OCI-M2 (cell line): ENCODE measurements around the gene MPZL2.

Experiments
- DNase-seq: peaks from one replicate; lab custom pipeline; 2025; ENCODE audit not compliant: unreplicated experiment; lab: John Stamatoyannopoulos, UW

Gene MPZL2

DNA sequence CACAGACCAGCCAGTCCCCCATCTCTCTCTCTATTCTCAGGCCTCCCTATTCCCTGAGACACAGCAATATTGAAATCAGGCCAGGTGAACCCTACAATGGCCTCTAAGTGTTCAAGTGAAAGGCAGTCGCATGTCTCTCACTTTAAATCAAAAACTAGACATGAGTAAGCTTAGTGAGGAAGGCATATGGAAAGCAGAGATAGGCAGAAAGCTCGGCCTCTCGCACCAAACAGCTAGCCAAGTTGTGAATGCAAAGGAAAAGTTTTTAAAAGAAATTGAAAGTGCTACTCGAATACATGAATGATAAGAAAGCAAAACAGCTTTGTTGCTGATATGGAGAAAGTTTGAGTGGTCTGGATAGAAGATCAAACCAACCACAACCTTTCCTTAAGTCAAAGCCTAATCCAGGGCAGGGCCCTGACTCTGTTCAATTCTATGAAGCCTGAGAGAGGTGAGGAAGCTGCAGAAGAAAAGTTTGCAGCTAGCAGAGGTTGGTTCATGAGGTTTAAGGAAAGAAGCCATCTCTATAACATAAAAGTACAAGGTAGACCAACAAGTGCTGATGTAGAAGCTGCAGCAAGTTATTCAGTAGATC lies 19.8 kb upstream of the MPZL2 start:
- no peak for DNase-seq

DNA sequence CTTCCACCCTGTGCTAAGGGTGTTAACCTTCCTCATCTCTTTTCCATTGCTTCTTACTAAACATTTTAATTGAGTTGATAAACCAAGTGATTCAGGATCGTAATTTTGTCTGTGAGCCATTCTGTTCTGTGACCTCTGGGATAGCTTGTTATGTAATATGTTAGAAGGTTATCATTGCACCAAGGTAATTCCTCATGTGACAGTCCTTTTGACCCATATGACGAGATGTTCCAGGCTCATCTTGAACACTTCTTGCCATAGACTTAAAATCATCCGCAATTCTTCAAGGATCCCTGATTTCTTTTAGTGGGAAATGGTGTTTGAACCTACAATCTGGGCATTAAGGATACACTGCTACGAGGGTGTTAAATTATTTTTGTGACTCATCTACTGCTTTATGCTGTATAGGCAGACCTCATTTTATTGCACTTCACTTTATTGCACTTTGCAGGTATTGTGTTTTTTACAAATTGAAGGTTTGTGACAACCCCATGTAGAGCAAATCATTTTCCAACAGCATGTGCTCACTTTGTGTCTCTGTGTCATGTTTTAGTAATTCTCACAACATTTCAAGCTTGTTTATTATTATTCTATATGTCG lies 19.0 kb upstream of the MPZL2 start:
- DNase-seq, result no peak

DNA sequence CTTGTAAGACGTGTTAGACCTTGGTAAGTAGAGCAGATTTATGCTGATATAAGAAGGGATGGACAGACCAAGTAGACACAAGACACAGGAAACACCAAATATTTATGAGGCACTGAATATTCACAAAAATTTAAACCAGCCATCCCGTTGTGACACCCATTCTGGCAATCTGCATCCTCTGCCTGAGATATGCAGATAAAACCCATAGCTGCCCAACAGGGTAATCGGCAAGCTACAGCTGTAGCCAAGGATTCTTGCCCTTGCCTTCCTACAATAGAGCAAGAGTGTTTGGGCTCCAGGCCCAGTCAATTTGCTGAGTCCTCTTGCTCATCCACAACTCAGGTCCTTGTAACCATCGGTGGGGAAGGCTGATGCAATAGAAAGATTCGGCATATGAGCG lies 18.5 kb upstream of the MPZL2 start:
- DNase-seq, result no peak

DNA sequence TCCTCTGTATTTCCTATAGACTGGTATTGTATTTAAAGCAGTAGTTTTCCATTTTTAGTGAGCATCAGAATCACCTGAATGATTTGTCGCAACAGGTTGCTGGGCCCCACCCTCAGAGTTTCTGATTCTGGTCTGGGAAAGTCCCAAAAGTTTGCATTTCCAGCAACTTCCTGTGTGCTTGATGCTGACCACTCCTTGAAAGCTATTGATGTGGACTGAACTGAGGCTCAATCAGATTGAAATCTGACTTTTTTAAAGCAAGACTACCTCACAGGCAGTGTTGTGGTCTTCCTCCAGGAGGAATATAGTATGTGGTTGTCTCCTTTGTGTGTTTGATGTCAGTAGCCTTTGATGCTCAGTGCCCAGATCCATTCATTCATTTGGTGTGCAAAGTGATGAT lies 17.2 kb upstream of the MPZL2 start:
- DNase-seq, result no peak

DNA sequence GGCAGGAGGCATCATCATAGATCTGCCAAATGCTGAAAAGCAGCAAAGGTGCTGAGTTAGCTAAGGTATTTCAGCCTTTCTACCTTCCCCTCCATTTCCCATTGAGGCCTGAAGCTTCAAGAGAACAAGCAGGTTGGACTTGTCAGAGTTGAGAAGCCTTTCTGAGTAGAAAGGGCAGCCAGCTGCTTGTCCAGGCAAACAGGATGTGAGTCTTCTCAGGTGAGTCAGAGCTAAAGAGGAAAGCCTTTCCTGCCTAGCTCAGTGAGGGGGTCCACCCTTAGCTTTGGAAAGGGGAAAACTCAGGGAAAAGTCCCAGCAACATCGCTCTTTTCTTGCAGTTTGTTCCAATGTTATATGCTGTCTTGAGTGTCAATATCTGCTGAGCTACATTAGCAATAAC lies 13.2 kb upstream of the MPZL2 start:
- DNase-seq, result no peak

DNA sequence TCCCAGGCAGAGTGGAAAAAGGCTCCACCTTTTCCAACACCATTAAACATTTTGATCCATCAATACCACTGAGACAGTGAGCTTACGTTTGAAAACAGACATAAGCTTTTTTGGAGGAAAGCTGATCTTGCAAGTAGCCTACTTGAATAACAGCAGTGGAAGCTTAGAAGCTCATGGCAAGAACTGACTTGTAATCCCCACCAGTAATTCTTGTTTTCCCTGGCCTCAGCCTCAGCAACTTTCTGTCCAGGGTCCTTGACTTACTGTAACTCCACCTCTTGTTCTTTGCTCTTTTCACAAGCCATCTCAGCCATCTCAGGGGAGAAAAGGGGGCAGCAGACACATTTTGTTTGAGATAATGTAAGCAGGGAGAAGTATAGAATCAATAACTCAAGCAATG lies 12.3 kb upstream of the MPZL2 start:
- DNase-seq, result no peak

DNA sequence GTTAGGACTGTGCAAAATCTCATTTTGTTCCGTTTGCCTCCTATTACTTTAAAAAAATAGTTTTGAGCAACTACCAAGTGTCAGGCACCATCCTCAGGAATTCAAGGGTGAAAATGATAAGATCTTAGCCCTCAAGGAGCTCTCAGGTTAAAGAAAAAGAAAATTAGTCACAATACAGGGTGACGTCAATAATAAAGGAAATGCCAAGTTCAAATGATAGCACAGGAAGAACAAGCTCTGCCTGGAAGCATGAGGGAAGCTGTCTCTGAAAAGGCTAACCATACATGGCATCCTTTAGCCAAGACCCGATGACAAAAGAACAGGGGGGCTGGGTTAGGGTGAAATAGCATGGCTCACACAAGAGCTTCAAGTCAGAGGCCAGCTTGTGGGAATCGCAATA lies 11.1 kb upstream of the MPZL2 start:
- DNase-seq, result no peak

DNA sequence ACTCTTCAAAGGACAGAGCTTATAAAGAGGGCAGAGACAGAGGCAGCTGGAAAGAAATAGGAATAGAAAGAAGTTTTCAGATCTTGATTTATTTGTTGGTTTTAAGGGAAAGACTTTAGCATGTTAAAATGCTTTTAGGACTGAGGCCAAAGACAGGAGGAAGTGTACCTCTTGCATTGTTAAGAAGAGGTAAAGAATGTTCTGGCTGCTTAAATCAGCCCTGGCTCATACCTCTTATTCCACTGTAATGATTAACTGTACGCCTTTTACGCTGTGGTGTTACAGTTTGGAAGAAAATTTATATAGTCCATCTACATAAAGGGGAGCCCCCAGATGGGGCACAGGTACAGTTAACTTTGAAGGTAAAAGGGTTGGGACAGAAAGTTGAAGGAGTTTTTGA lies 10.1 kb upstream of the MPZL2 start:
- DNase-seq, result no peak

DNA sequence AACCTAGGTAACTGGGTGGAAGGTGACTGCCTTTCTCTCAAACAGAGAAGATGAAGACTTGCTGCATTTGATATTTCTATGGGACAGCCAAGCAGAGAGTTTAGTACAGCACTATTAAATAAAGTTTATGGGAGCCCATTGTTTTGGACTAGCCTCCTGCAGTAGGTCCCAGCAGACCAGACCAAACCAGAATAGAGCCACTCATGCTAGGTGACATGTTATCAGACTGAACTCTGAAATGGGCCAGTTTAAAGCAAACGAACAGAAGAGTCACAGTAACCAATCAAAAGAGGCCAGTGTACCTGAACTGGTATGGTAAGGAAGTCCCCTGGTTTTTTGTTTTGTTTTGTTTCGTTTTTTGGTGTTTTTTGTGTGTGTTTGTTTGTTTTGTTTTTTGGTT lies 7.9 kb upstream of the MPZL2 start:
- no peak for DNase-seq

DNA sequence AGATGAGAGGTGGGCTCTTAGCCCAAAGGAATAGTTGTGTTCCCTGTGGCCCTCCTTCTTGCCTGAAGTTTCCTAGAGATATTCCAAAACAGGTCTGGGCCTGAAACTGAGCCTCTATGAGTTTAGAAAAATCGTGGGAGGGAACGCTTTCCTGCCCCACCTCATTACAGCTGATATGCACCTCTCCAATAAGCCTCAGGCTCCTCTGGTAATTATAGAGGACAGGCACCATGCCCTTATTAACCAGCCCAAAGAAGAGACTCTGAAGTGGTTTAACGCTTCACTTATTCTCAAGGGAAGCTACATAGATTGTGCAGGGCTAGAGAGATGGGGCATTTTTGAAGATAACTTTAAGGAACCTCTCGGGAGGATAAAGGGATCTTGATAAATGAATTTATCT lies 3.4 kb upstream of the MPZL2 start:
- DNase-seq, result no peak

DNA sequence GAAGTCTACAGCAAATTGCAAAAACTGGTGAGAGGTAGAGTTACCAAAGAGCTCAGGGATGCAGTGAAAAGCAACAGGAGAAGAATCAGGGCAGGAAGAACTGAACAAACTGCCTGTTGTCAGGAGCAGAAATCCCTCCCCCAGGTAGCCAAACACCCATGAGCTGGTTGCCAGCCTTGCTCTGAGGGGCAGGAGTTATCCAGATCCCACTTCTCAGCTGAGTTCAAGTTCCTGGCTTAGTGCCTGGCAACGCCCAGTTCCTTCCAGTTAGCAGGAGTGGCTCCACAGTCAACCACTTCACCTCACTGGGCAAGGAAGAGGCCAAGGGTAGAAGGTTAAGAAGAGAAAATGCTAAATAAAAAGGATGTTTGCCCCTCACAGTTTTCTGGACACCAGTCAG lies 1.9 kb upstream of the MPZL2 start:
- no peak for DNase-seq

DNA sequence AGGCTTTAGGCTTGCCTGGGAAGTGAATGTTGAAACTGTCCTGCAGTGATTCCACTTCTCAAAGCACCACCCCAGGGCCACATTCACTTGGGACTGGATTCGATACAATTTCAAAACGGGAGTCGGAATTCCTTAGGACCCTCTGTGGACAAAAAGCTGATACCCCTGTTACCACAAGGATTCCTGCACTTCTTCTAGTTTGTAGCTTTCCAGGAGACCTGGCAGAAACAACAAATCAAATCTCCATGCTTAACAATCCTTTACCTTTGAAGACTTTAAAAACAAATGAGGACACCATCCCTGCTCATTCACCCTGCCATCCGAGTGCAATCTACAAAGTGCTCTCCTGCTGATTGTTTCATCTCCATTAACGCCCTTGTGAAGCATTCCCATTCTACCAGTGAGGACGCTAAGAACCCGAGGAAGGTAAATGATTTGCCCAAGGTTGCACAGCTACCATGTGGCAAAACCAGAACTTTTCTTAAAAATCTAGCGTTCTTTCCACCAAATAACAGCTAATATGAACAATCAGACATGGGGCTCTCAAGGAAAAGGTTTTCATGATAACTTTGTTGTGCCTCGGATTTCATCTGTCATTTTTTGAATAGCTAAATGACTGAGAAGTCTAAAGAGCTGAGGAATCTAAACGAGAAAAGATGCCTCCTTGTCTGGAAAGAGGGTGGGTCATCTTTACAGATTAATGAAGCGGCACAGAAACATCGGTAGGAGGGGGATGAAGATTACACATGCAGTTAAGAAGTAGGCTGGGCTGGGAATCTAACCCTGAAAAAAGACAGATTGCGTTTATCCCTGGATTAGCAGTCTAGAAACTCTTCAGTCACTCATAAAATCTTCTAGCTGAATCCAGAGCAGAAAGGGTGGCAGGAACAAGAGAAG lies 720 bp upstream of the MPZL2 start:
- no peak for DNase-seq

DNA sequence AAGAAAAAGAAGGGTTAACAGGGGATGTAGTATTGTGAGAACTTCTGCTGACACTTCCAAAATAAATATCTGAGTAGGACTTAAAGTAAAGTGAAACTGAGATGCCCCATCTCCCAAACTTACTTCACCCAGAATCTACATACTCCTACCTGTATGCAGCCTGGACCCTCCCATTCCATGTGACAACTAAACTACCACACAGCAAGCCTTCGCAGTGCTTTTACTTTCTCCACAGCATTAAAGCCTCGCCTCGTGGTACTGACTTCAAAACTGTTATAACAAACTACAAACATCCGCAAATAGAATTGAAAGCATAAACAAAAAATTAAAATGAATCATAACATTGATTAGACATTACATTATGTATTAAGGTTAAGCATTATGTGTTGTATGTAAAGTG lies 985 bp downstream of the MPZL2 start:
- no peak for DNase-seq

DNA sequence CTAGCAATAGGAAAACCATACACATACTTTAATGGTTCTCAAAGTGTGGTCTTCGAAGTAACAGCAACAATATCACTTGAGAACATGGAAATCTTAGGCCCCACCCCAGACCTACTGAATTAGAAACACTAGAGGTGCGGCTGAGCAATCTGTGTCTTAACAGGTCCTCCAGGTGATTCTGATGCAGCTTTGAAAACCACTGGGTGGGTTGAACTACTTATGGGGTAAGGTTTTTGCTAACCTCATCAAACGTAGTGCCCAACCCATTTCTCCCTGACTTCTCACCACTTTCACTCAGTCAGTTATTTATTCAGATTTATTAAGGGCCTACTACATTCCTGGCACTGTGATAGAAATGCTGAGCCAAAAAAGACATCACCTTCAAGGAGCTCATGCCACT lies 3.7 kb downstream of the MPZL2 start:
- DNase-seq, result no peak

DNA sequence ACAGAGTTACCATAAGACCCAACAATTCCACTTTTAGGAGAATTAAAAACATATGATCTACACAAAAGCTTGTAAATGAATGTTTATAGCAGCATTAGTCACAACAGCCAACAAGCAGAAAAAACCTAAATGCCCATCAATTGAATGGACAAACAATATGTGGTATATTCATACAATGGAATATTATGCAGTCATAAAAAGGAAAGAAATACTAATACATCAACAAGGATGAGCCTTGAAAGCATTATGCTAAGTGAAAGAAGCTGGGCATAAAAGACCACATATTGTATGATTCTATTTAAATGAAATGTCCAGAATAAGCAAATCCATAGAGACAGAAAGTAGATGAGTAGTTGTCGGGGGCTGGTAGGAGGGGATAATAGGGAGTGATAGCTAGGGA lies 5.0 kb downstream of the MPZL2 start:
- DNase-seq, result no peak

DNA sequence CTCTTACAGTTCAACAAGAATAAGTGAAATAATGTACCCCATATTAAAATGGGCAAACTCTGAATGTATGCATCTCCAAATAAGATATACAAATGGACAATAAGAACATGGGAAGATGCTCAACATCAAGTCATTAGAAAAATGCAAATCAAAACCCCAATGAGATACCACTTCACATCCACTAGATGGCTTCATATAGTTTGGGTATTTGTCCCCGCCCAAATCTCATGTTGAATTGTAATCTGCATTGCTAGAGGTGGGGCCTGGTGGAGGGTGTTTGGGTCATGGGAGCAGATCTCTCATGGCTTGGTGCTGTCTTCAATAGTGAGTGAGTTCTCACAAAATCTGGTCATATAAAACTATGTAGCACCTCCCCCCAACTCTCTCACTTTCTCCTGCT lies 5.7 kb downstream of the MPZL2 start:
- no peak for DNase-seq

DNA sequence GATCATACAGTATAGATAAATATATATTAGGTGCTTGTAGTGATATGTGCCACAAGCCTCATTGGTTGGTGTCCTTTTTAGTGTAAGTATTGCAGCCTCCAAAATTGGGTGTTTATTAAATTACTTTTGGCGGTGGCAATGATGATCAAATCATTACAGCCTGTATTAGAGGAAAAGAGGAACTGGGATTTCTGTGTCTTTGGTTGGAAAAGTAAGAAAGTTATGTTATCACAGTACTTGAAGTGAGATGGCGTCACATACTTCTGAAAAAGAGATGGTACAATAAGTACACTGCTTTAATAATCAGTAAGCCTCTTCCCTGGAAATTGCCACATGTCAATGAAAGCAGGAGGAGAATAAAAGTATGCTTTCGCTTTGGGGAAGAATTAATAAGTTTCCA lies 11.4 kb downstream of the MPZL2 start:
- no peak for DNase-seq

DNA sequence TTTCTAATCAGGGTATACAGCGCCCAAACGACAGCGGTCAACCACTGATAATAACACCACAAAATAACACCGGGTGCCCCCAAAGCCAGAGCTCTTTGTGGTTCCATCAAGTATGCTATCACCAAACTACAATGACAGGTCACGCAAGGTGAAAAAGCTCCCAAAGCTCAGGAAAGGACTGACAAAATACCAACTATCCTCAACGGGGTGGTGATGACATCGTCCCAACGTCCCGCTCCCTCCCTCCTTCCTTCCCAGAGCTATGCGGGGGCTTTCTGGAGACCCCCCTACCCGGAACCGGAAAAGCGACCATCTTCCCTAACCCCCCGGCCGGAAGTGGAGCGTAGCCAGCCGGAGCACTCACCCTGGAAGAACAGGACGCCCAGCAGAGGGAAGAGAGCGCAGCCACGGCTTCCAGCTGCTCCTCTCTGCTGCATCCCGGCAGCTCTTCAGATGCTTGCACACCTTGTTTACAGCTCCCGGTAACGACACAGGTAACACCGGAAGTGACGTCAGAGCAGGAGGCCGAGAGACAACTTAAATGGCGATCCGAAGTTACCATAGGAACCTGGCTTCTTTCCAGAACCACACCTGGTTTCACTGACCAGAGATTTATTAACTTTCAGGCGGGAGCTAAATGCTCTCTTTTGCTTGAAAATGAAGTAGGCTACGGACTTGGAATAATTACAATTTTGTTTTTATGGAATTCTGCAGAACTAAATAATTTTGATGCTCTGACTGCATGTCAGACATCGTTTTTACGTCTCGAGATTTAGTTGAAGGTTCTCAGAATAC lies 12.0 kb downstream of the MPZL2 start, which contains the start of gene MPZL3:
Gene MPZL3 (minus strand): TSS at position 508 of the 795 bp plus-strand sequence. CDS start 71 bp downstream, at position 437.
- DNase-seq, result peak; percentile 0

DNA sequence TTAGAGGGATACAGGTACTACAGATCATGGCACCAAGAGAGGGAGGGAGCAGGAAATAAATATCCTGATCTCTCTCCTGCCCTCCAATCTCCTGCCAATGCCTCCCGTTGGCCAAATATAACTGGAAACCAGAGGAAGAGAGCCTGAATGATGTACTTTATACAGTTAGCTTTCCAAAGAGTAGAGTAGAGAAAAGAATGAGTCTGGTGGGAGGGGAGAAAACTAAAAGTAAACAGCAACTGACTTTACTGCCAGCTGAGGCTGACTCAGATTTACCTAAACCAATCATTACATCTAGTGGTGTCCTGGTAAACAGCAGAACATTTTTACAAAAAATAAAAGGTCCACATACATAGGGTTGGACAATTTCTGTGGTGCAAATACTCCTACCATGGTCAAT lies 17.1 kb downstream of the MPZL2 start:
- no peak for DNase-seq

DNA sequence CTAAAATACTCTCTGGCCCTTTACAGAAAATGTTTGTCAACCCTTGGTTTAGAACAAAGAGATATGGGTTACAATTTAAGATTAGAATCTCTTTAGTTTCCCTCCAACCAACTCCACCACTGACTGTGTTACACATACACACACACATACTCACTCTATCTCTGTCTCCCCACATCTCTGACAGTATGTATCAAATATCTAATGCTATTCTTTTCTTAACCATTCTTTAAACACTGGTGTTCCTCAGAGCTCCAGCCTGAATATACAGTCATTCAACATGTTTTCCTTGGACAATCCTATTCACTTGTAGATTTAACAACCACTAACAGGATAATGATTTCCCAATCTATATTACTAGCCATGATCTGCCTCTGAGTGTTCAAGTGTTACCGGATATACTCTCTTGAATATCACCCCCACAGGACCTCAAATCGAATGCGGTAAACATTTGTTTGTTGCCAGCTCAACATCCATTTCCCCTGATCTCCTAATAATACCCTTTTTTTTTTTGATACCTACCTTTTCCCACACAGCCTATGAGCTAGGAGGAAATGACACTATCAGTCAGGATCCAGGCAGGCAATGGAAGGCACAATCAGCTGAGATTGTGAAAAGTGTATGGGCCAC lies 18.0 kb downstream of the MPZL2 start:
- DNase-seq, result no peak
